Hepatocyte (in vitro differentiated cells): ENCODE results near the gene PTPRD. TPM values are rescaled to one million over a fixed set of nuclear protein-coding genes. Genes with fewer than 3 reads are reported as not detected.

Source experiments
- DNase-seq: peaks from one replicate; pipeline ENCODE4 v3.0.0-alpha.2; 2016; ENCODE audit warnings: low spot score
- H2AFZ ChIP-seq: fragments of 200-600 bp; sonication (generic); 2 replicates; pipeline ENCODE4 v1.6.0; 2016; ENCODE audit warnings: antibody characterized with exemption, mild to moderate bottlenecking
- H3K27ac ChIP-seq: fragments of 200-600 bp; sonication (generic); 2 replicates; pipeline ENCODE4 v1.5.1; 2016; ENCODE audit warnings: mild to moderate bottlenecking
- H3K27me3 ChIP-seq: fragments of 200-600 bp; sonication (generic); 2 replicates; pipeline ENCODE4 v1.6.1; 2016
- H3K36me3 ChIP-seq: fragments of 200-600 bp; sonication (generic); replicated peaks from 2 replicates; pipeline ENCODE4 v1.5.1; 2016; ENCODE audit warnings: low read depth; ENCODE audit not compliant: insufficient read depth
- H3K4me1 ChIP-seq: fragments of 200-600 bp; sonication (generic); 2 replicates; pipeline ENCODE4 v1.5.1; 2016; ENCODE audit warnings: mild to moderate bottlenecking, moderate library complexity; ENCODE audit not compliant: insufficient read depth
- H3K4me2 ChIP-seq: fragments of 200-600 bp; sonication (generic); 2 replicates; pipeline ENCODE4 v1.6.0; 2016
- H3K4me3 ChIP-seq: fragments of 200-600 bp; sonication (generic); 2 replicates; pipeline ENCODE4 v1.5.1; 2016; ENCODE audit warnings: mild to moderate bottlenecking
- H3K79me2 ChIP-seq: fragments of 200-600 bp; sonication (generic); 2 replicates; pipeline ENCODE4 v1.6.0; 2017; ENCODE audit warnings: mild to moderate bottlenecking
- H3K9me2 ChIP-seq: fragments of 200-600 bp; sonication (generic); replicated peaks from 2 replicates; pipeline ENCODE4 v1.6.0; 2017; ENCODE audit warnings: mild to moderate bottlenecking; ENCODE audit not compliant: insufficient read depth
- H3K9me3 ChIP-seq: fragments of 200-600 bp; sonication (generic); 2 replicates; pipeline ENCODE4 v1.5.1; 2016; ENCODE audit warnings: low read depth, mild to moderate bottlenecking
- H4K20me1 ChIP-seq: fragments of 200-600 bp; sonication (generic); 2 replicates; pipeline ENCODE4 v1.6.0; 2016; ENCODE audit warnings: mild to moderate bottlenecking; ENCODE audit not compliant: insufficient read depth, poor library complexity, severe bottlenecking
- EZH2 ChIP-seq: fragments of 200-600 bp; sonication (generic); IDR thresholded peaks from 2 replicates; pipeline ENCODE4 v1.6.1; 2016; ENCODE audit warnings: antibody characterized with exemption, mild to moderate bottlenecking, borderline replicate concordance
- EZH2phosphoT487 ChIP-seq: fragments of 200-600 bp; sonication (generic); IDR thresholded peaks from one replicate; pipeline ENCODE4 v1.6.1; 2018; ENCODE audit warnings: antibody characterized with exemption, mild to moderate bottlenecking, low read depth, moderate library complexity; ENCODE audit not compliant: unreplicated experiment, severe bottlenecking
- WGBS: methylation state at CpG from one replicate; pipeline ENCODE4 v1.1.6; 2016; ENCODE audit warnings: low lambda C conversion rate; ENCODE audit errors: missing lambda C conversion rate; 5-methylcytosine and 5-hydroxymethylcytosine counted together
- polyA plus RNA-seq: library from polyadenylated mRNA; unstranded; fragments of >200 nt; fragmentation: Nextera tagmentation; extraction: Ambion mirVana; gene quantifications from 2 replicates; pipeline ENCODE4 v1.2.1, GENCODE V29; 2016
- total RNA-seq: library from RNA; depleted of rRNA; stranded (reverse); fragments of >200 nt; gene quantifications from 2 replicates; pipeline ENCODE4 v1.2.3, GENCODE V29; 2014
- TF ChIP-seq, protein P1 (sequence below): fragments of 200-600 bp; sonication (generic); IDR thresholded peaks from 2 replicates; pipeline ENCODE4 v1.5.1; 2016; ENCODE audit warnings: antibody characterized with exemption, mild to moderate bottlenecking; ENCODE audit not compliant: poor library complexity

The PTPRD gene
- total and polyA plus RNA-seq, 2 experiments from 2014 or later = 6.5 to 77.6 TPM

DNA sequence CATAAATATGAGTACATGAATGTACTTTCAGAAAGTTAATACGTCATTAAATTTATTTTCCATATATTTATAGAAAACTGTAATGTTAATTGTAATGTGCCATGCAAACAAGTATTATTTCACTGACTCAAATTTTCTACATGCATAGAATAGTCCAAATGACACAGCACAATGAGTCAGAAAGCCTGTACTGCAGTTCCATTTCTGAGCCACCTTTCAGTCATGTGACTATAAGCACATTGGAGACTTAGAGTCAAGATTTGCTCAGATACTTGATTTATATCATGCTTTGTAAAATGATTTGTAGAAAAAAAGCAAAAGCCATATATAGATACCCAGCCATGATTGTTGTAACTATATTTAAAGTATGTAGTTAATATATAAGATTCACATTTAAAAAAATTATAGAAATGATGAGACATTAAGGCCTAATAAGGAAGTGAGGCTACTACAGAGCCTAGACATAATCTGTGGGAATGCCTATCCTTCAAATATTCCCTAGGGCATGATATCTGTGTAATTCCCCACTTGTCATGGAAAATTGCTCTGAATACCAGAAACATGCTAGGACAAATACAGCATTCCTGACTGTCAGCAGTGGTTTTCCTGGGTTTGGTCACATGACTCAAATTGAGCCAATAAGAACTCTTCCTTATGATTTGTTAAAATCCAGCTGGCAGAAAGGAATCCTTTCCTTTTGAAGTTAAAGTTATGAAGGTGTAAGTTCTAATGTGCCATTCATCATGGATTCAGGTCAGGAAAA is 50.0 kb downstream of the PTPRD start:
- no peaks in the 10 kb centered on the region for H4K20me1 ChIP-seq
- H3K9me3 ChIP-seq = no peaks in the 10 kb centered on the region
- no peaks in the 10 kb centered on the region for H3K9me2 ChIP-seq
- no peak overlapping the region for H3K4me2 ChIP-seq
- H3K27me3 ChIP-seq = no peaks in the 10 kb centered on the region
- H3K4me3 ChIP-seq = no peak overlapping the region
- peak; percentile 6 for DNase-seq
- no peaks in the 10 kb centered on the region for H3K4me1 ChIP-seq
- TF ChIP-seq, protein P1, sequence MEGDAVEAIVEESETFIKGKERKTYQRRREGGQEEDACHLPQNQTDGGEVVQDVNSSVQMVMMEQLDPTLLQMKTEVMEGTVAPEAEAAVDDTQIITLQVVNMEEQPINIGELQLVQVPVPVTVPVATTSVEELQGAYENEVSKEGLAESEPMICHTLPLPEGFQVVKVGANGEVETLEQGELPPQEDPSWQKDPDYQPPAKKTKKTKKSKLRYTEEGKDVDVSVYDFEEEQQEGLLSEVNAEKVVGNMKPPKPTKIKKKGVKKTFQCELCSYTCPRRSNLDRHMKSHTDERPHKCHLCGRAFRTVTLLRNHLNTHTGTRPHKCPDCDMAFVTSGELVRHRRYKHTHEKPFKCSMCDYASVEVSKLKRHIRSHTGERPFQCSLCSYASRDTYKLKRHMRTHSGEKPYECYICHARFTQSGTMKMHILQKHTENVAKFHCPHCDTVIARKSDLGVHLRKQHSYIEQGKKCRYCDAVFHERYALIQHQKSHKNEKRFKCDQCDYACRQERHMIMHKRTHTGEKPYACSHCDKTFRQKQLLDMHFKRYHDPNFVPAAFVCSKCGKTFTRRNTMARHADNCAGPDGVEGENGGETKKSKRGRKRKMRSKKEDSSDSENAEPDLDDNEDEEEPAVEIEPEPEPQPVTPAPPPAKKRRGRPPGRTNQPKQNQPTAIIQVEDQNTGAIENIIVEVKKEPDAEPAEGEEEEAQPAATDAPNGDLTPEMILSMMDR = no peak
- TF ChIP-seq EZH2phosphoT487 = no peak
- no peak for TF ChIP-seq EZH2
- WGBS = 93% methylated on average over 1 of the region's 1 CpG
- no peaks in the 10 kb centered on the region for H3K36me3 ChIP-seq
- no peak overlapping the region for H3K27ac ChIP-seq
- no peaks in the 10 kb centered on the region for H3K79me2 ChIP-seq
- no peak overlapping the region for H2AFZ ChIP-seq

DNA sequence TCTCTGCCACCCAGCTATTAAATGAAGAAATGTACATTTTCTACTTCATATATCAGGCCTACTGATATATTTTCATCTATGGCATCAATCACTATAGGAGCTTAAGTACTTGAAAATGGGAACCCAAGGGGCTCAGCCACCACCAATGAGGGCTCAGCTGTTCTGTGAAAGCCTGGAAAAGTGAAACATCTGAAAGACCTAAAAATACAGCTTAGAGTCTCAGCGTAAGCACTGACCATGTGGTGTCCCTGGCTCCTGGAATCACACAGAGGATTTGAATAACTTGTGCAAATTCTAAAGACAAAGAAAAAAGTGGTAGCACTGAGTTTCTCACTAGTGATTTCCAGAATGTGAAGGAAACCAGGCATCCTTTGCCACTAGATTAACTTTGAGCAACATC is 64.5 kb downstream of the PTPRD start:
- Histone ChIP-seq H3K27ac (no peak overlapping the region), H3K4me1 (no peaks in the 10 kb centered on the region), H3K4me2 (no peak overlapping the region), H2AFZ (no peak overlapping the region), H3K9me2 (no peaks in the 10 kb centered on the region), H3K9me3 (no peaks in the 10 kb centered on the region), H3K4me3 (no peak overlapping the region), H3K27me3 (no peaks in the 10 kb centered on the region), H4K20me1 (no peaks in the 10 kb centered on the region), H3K79me2 (no peaks in the 10 kb centered on the region), H3K36me3 (no peaks in the 10 kb centered on the region)
- no peak for DNase-seq
- no peak for TF ChIP-seq EZH2
- TF ChIP-seq EZH2phosphoT487 = no peak
- TF ChIP-seq, protein P1 = no peak
- WGBS = 78% methylated on average over 1 of the region's 1 CpG

DNA sequence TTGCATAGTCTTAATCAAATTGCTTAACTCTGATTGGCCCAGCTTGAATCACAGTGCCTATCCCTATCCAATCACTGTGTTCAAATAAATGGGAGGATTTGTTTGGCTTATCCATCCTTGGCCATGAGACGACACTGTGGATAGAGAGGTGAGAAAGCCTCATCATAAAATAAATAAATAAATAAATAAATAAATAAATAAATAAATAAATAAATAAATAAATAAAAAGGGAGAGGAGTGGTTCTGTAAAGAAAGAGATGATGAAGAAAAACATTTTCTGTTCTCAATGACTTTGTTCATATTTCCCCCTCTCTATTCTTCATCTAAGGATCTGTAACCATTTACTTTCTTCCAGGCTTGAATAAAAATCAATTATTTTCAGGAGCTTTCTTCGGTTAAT is 74.7 kb downstream of the PTPRD start:
- H3K27me3 ChIP-seq = no peaks in the 10 kb centered on the region
- no peaks in the 10 kb centered on the region for H3K9me3 ChIP-seq
- H3K79me2 ChIP-seq = no peaks in the 10 kb centered on the region
- 88% methylated on average over 2 of the region's 2 CpGs for WGBS
- H2AFZ ChIP-seq = no peak overlapping the region
- H3K4me2 ChIP-seq = no peak overlapping the region
- H3K4me1 ChIP-seq = no peaks in the 10 kb centered on the region
- H3K4me3 ChIP-seq = no peak overlapping the region
- no peak overlapping the region for H3K27ac ChIP-seq
- no peaks in the 10 kb centered on the region for H3K36me3 ChIP-seq
- DNase-seq = no peak
- TF ChIP-seq, protein P1 = no peak
- TF ChIP-seq EZH2 (no peak), EZH2phosphoT487 (no peak)
- no peaks in the 10 kb centered on the region for H3K9me2 ChIP-seq
- H4K20me1 ChIP-seq = no peaks in the 10 kb centered on the region
